ENCODE measurements around the gene LAMC1.

Gene LAMC1

GRCh38 chr1:183023146-183023600 is at the start of gene LAMC1:
TSS of gene LAMC1 (plus strand) at chr1:183023420. CDS start at chr1:183023717, 297 bp downstream.
- peak; percentile 63 to 68 for DNase-seq (ENCODE audit: low read depth in 2 of 2)

DNA sequence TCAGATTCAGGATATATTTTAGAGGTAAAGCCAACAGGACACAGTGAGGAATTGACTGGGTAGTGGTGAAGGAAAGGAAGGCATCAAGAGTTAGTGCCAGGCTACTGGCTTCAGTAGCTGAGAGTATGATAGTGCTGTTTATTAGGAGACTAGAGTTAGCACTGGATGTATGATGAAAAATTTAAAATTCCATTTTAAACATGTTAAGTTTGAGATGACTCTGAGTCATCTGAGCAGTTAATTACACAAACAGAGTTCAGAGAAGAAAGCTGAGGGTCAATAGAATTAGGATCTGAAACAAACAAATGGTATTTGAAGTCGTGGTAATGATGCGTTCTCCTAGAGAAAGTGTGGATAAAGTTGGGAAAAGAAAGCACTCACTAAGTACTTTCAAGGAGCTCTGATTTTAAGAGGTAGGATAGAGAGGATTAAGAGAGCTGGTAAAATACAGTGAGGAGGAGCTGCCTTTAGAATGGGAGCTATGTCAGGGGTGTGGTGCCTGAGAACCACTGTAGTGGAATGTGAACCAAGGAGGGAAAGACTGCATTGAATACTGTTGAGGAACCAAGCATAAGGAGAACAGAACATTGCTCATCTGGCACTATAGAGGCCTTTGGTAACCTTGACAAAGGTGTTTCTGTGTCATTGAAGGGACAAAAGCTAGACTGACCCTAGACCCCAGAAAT is 48.6 kb upstream of the LAMC1 start:
- no peak for DNase-seq (ENCODE audit: low read depth in 2 of 2)

DNA sequence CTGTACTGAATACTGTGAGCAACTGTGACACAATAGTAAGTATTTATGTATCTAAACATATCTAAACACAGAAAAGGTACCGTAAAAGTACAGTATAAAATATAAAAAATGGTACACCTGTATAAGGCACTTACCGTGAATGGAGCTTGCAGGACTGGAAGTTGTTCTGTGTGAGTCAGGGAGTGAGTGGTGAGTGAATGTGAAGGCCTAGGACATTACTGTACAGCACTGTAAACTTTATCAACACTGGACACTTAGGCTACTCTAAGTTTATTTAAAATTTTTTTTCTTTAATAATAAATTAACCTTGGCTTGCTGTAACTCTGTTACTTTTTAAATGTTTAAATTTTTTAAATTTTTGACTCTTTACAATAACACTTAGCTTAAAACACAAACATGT is 45.7 kb upstream of the LAMC1 start:
- no peak for DNase-seq (ENCODE audit: low read depth in 2 of 2)

GRCh38 chr1:182978151-182978853 is 44.9 kb upstream of the LAMC1 start:
- DNase-seq (ENCODE audit: low read depth in 2 of 2) = no peak

GRCh38 chr1:182984138-182984537 is 39.1 kb upstream of the LAMC1 start:
- DNase-seq (ENCODE audit: low read depth in 2 of 2) = no peak

DNA sequence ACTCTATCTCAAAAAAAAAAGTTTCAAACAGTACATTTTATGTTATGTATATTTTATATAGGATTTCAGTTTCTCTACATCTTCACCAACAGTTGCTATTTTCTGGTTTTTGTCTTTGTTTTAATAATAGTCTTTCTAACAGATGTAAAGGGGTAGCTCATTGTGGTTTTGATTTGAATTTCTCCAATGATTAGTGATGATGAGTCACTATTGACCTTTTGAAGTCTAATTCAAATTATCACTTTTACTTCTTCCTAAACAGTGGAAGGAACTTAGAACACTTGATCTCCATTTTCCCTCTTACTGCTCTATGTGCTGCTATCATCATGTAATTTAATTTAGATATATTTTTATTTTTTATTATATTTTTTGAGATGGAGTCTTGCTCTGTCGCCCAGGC is 38.6 kb upstream of the LAMC1 start:
- DNase-seq (ENCODE audit: low read depth in 2 of 2) = no peak

- no peak for DNase-seq (ENCODE audit: low read depth in 2 of 2)
Measured at GRCh38 chr1:182985876-182986275, 37.3 kb upstream of the LAMC1 start.

- DNase-seq (ENCODE audit: low read depth in 2 of 2) = no peak
Measured at GRCh38 chr1:182990413-182991144, 32.6 kb upstream of the LAMC1 start.

GRCh38 chr1:182993746-182994145 is 29.5 kb upstream of the LAMC1 start:
- DNase-seq (ENCODE audit: low read depth in 2 of 2) = no peak

DNA sequence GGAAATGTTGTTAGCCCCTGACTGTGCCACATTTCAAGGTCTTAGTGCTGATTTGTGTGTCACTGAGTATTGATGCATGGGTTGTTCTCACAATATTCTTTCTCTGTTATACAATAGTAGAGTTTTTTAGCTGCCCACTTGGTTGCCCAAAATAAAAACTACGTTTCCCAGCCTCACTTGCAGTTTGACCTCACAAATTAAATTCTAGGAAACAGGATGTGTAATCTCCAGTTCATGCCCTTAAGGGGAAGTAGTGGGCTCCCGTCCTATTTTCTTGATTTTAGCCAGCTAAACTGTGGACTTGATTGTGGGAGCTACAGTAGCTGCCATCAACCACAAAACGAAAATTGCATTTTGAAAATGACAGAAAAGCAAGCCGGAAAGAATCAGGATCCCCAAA is 27.3 kb upstream of the LAMC1 start:
- DNase-seq (ENCODE audit: low read depth in 2 of 2) = no peak

DNA sequence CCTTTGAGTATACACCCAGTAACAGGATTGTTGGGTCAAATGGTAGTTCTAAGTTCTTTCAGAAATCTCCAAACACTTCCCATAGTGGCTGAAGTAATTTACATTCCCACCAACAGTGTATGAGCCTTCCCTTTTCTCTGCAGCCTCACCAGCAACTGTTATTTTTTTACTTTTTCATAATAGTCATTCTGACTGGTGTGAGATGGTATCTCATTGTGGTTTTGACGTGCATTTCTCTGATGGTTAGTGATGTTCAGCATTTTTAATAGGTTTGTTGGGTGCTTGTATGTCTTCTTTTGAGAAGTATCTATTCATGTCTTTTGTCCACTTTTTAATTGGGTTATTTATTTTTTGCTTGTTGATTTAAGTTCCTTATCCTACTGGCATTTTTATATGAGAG is 26.4 kb upstream of the LAMC1 start:
- no peak for DNase-seq (ENCODE audit: low read depth in 2 of 2)

GRCh38 chr1:182998482-182998881 is 24.7 kb upstream of the LAMC1 start:
- no peak for DNase-seq (ENCODE audit: low read depth in 2 of 2)

- no peak for DNase-seq (ENCODE audit: low read depth in 2 of 2)
Measured at GRCh38 chr1:183000167-183000962, 22.9 kb upstream of the LAMC1 start.

- DNase-seq (ENCODE audit: low read depth in 2 of 2) = no peak
Measured at GRCh38 chr1:183002267-183002666, 21.0 kb upstream of the LAMC1 start.

DNA sequence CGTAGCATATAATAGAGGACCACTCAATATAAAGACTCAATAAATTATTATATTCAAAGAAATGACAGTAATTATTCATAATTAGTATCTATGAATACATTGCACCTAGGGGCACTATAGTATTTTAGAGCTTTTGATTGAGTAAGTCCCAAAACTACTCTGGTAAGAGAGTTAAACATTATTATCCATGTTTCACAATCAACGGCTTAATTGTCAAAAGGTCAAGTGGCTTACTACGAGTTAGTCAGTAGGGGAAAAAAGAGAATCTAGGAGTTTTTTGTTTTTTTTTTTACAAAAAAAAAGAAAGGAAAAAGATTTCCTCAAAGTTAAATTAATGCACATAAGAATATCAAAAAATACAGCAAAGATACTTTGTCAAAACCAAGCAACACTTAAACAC is 20.4 kb upstream of the LAMC1 start:
- DNase-seq (ENCODE audit: low read depth in 2 of 2) = no peak

DNA sequence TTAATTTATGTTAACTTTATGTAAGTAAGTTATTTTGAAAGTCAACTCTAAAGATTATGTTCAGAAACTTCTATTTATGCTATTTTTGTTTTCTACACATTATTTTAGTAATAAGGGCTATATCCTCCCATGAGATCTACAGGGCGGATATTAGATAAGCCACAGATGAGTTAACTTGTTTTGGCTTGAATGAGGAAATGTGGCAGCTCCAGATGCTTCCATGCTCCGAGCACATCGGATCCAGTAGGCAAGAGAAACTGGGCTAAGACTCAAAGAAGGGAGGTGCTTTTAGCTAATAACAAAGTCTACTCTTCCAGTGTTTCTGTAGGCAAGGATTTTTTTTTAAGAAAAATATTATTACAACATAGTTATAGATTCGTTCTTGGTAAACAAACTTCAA is 20.0 kb upstream of the LAMC1 start:
- DNase-seq (ENCODE audit: low read depth in 2 of 2) = no peak

- no peak for DNase-seq (ENCODE audit: low read depth in 2 of 2)
Measured at GRCh38 chr1:183004141-183004540, 19.1 kb upstream of the LAMC1 start.

- DNase-seq (ENCODE audit: low read depth in 2 of 2) = no peak
Measured at GRCh38 chr1:183011859-183012258, 11.4 kb upstream of the LAMC1 start.

DNA sequence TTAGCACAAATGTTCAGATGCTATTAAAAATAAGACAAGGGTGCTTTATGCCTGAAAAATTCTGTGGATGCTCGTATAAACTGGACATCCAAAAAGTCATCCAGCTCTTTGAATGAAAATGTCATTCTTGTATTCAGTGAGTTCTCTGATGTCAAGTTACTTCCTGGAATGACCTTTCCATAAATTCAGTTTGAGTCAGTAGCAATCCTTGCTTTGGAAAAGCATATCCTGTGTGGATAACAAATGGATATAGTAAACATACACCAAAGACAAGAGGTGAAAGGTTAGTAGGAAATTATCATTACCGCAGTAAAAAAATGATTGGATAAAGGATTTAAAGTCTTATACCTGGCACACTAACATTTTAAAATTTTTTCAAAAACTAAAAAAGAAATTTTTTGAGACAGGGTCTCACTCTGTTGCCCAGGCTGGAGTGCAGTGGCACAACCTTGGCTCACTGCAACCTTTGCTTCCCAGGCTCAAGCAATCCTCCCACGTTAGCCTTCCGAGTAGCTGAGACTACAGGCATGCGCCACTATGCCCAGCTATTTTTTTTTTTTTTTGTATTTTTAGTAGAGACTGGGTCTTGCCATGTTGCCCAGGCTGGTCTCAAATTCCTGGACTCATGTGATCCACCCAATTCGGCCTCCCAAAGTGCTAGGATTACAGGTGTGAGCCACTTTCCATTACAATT is 10.8 kb upstream of the LAMC1 start:
- no peak for DNase-seq (ENCODE audit: low read depth in 2 of 2)

DNA sequence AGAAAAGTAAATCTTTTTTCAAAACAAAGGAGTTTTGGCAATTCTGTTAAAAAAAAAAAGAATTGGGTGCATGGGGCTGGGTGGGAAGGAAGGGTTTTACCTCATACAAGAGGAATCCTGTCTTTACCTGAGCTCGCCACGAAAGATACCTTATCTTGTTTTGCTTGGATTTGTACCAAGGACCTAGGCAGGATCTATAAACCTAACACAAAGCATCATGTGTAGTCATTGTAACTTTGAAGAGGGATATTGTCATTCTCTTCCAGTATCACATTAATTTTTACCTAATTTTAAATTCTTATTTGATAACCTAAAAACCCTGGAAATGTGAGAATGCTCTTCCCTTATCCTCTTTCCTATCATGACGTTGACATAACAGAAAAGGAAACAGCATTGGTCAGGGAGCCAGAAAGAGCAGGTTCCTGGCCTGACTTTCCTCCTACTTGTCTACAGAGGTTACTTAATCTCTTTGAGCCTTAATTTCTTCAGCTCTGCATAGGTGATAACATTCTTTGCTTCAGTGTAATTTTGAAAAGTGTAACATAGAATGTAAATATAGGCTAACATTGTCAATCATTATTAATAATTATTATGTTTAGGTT is 4.0 kb upstream of the LAMC1 start:
- no peak for DNase-seq (ENCODE audit: low read depth in 2 of 2)

- no peak for DNase-seq (ENCODE audit: low read depth in 2 of 2)
Measured at GRCh38 chr1:183019860-183020259, 3.4 kb upstream of the LAMC1 start.
